NCI-H2171 (cell line): Measurements from ENCODE around the gene PICALM.

Source experiments
- DNase-seq: peaks from one replicate; lab custom pipeline; 2025; lab: John Stamatoyannopoulos, UW

Gene PICALM

DNA sequence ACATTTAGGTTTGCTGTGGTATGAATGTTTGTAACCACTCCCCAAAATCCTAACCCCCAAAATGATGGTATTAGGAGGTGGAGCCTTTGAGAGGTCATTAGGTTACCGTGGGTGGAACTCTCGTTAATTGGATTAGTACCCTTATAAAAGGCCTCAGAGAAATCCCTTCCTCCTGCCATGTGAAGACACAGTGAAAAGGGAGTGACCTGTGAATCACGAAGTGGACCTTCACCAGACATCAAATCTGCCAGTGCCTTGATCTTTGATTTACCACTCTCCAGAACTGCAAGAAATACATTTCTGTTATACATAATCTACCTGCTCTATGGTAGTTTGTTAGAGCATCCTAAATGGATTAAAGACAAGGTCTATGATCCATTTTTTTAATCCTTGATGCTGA, 12.6 kb upstream of the PICALM start:
- DNase-seq, result no peak

DNA sequence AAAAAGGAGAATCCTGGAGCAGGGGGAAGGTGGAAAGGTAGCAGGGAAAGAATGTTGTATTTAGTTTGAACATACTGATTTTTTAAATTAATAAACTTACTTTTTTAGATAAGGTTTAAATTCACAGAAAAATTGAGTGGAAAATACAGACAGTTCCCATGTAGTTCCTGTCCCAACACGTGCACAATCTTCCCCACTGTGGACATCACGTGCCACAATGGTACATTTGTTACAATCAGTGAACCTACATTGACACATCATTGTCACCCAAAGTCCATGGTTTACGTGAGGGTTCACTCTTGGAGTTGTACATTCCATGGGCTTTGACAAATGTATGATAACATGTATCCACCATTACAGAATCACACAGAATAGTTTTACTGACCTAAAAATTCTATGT, 10.5 kb upstream of the PICALM start:
- no peak for DNase-seq

DNA sequence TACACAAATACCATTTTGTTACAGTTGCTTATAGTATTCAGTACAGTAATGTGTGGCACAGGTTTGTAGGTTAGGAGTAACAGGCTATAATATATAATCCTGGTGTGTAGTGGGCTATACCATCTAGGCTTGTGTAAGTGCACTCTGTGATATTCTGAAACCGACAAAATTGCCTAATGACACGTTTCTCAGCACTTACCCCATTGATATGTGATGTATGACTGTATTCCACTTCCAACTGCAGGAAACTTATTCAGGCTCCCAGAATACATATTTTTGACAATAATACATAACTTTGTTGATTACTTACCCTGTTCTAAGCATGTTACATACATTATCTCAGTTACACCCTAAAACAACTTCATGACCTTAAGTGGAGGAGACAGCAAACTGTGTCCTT, 5.1 kb upstream of the PICALM start:
- no peak for DNase-seq

DNA sequence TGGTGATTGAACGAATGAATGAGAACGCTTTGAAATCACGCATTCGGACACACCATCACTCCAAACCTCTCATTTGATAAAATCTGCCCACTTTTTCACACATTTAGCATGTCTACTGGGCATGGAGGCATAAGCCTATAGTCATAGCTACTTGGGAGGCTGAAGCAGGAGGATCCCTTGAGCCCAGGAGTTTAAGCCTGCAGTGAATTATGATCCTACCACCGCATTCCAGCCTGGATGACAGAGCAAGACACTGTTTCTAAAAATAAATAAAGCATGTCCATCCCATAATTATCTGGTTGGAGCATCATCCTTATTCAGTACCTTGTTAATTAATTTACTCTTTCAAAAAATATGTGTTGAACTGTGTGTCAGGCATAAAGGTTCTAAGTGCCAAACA, 3.3 kb upstream of the PICALM start:
- DNase-seq, result no peak

DNA sequence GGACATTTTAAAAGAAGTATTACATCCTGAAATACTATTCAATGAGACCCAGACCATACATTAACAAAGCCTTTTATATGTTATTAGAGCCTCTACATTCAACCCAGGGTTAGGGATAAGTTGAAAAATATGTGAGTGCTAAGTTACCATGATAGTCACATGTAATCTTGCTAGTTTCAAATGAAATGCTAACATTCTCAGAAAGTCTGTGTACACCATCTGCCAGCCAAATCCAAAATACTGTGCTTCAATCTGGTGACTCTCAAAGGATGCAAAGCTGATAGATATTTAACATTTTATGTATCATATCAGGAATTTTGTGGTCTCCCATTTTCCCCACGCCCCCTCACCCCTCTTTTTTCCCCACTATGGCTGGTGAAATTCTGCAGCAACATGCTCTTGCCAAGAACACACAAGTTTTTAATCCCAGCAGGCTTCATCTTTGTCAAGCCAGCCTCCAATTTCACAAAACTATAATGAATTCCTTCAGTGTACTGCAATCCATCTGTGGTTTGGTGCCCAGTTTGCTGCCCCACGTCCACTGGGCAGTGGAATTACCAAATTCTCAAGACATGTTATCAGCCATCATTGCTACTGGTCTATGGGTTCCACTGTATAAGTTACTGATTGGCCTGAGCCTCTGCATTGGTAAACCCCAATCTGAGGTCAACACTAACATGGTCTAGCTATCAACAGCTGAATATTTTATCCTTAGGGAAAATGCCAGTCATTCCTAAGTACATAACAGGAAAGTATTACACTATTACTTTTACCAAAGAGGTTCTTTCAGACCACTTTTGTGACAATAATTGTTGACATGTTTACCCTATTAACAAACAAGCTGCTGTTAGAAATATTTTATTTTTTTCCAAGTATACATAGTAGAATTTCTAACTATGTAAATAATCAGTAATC, 1.5 kb upstream of the PICALM start:
- DNase-seq, result peak; percentile 26

DNA sequence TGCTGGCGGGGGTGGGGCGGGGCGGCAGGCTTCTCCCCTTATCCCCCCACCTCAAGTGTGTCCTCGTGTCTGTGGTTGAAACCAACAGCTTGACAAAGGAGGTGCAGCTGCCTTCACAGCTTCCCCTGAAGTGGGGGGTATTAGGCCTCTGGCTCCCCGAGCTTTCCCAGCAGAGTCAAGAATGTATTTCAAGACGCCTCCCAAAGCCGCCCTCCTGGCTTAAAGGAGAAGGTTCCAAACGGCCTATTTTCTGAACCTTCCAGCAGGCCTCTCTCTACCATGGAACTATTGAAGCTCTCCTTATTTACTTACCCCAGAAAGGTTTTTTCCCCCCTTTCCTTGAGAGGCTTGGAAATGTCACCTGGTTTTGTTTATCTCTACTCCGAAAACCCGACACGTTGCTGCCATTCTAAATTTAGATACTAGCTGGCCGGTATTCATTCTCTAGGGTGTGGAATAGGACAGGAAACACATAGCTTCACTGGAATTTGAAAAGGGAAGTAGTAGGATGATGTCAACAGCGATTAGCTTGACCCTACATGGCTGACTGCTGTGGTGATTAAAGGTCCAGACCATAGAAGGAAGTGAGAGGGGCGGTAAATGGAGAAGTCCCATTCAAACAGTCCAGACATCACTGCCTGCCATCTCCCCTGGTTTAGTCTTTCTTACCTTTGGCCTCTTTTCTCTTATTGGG, 671 bp upstream of the PICALM start:
- DNase-seq, result no peak

DNA sequence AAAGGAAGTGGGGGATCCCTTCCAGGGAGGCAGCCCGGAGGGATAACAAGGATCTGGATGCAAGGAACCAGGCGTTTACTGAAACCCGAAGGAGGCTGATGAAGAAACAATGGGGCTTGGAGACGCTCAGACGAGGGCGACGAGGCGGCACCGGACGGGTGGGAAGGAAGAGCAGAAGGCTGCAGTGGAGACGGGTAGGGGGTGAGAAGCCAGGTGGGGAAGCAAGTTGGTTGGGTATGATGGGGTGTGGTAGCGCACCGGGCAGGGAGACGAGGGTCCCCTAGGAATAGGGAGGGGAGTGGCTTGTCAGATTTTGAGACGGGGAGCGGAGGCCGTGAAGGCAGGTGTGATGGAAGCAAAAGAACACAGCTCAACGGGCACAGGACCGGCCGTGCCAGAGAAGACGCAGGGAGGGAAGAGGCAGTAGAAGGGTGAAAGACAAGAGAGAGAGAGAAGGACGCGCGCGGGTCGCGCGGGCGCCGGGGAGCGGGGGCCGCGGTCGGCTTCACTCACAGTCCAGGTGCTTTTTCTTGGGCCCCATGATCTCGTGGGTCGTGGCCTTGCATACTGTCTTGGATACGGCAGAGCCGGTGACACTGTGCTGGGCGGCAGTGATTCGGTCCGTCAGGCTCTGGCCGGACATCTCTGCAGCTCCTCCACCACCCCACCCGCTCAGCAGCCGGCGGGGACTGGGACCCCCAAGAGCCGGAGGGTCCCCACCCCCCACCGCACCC, 579 bp downstream of the PICALM start:
- peak; percentile 100 for DNase-seq

DNA sequence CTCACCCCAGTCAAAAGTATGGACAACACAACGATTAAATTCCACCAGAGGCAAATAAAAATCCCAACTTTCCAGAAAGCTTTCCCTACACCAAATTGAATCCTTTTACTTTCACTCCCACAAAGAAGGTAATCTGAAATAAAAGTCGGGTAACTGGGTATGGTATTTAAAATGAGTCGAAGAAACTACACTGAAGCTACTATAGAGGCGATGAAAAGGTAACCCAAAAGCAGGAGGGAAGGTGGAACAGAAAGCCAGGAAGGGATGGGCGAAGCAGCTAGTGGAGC, 1.1 kb downstream of the PICALM start:
- DNase-seq, result no peak

DNA sequence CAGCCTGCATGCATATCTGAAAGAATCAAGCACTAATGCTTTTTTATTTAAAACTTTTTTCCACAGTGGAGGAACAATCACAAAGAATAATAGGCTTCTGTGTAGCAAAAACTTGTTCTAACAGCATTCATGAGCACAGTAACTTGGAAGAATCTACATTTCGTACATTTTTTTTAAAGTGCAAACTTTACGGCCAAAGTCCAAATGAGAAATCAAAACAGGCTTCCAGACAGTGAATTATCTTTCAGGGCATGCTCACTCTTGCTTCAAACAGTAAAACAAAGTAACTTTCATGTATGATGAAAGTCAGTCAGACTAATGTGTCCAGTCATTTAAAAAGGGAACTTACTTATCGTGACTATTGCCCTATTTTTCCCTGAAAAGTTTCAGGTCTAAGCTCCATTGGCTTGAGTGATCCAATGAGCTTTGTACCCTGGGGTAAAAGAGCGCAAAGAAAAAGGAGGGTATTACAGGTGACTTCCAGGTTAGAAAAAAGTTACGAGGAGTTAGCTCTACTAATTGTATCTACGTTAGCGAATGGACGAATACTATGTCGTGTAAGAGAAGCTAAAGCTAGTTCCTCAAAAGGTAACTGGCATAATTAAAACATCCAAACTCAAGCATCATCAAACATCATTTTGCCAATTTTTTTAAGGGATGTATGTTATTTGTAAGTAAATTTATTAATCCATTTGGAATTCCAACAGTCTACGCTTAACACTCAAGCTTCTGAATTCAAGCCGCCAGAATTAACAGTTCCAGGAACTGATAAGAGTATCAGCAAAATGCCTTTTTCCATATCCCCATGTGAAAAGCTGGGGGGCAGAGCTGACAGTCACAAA, 1.7 kb downstream of the PICALM start:
- DNase-seq, result peak; percentile 47

DNA sequence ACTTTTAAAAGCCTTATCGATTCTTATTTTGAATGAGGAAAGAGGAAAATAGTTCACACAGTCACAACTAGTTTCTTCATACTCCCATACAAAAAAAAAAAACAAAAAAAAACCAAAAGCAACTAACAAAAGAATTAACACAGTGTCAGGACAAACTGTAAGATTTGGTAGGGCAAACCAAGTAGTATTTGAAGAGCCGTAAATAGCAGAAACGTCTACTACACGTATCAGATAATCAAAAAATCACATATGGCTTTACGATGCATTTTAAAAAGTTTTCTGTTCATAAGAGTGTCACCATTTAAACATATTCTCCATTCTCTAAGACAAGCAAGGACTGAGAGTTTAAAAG, 2.3 kb downstream of the PICALM start:
- no peak for DNase-seq

DNA sequence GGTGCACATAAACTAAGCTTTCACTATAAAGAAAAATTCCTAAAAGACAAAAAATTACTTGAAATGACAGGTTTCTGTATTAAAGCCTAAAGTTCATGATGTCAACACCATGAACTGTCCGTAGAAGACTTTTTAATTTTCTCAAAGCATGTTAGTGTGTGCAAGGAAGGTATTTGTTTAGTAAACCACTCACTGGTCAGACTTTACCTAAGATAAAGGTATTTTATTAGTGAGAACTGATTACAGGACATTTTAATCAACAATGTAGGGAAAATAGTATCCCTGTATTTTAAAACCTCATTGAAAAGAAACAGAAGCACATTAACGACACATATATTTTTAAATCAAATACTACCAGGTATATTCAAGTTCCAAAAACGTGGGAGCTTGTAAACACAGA, 2.9 kb downstream of the PICALM start:
- DNase-seq, result no peak

DNA sequence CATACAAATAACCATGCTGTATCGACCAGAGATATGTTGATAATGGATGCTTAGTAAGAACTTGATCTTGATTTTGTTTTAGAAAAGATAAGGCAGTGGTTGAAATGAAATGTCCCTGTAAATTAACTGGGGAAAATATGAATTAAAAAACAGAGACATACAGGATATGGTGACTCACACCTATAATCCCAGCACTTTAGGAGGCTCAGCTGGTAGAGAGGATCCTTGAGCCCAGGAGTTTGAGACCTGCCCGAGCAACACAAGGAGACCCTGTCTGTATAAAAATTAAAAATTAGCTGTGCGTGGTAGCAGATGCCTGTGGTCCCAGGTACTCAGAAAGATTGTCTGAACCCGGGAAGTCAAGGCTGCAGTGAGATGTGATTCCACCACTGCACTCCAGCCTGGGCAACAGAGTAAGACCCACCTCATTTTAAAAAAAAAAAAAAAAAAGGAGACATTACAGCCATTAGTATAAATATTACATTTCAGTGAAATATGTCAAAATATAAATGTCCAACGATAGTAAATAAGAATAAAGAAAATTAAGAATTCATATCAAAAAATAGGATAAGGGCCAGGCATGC, 4.6 kb downstream of the PICALM start:
- DNase-seq, result no peak

DNA sequence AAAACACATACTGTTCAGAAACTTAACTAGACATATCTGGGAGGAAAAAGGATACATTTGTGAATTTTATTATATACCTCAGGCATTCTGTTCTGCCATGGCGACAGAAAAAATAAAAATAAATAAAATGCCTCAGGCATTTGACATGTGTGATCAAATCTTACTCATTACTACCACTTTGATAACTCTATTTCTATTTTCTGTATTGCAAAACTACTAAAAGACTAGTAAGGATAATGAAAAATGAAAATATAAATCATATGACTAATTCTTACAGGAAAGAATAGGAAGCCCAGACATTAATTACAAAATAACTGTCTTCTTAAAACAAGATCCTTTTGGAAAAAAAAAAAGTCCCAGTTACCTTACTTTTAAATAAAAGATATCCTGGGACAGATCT, 5.3 kb downstream of the PICALM start:
- no peak for DNase-seq

DNA sequence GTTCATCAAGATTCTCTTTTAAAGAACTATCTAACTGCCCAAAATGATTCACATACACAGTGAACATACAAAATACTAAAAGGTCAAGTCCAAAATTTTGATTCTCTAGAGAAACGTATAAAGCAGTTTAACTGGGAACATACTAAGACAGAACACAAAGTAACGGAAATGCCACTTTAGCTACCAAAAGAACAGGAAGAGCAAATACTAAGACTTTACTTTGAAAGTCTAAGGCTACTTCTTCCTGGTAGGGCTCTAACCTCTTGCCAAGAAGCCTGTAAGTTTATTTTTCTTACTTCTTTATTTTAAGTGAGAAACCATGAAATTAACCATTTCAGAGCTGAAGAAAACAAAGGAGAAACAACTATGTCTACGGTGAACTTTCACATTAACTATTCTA, 6.2 kb downstream of the PICALM start:
- no peak for DNase-seq

DNA sequence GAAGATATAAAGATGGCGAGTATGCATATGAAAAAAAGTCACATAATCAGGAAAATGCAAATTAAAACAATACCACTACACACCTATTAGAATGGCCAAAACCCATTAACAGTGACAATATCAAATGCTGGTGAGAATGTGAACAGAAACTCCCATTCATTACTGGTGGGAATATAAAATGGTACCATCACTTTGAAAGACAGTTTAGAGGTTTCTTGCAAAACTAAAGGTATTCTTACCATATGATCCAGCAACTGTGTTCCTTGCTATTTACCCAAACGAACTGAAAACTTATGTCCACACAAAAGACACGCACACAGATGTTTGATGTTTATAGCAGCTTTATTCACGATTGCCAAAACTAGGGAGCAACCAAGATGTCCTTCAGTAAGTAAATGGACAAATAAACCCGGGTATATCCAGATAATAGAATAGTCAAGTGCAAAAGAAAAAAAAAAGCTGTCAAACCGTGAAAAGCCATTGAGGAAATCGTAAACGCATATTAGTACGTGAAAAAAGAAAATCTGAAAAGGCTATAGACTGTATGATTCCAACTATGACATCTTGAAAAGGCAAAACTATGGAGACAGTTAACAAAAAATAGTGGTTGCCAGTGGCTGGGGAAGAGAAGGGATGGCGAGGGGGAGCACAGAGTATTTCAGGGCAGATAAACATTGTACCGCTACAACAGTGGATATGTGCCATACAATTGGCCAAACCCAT, 7.2 kb downstream of the PICALM start:
- no peak for DNase-seq

DNA sequence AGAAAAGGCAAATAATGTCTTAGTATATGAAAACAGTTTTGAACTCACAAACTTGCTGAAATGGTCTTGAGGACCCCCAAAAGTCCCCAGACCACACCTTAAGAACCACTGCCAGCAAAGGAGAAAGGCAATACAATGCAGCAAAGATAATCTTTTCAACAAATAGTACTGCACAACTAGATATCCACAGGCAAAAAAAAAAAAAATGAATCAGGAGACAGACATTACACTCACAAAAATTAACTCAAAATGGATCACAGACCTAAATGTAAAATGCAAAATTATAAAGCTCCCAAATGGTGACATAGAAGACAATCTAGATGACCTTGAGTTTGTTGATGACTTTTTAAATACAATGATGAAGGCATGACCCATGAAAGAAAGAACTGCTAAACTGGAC, 8.3 kb downstream of the PICALM start:
- DNase-seq, result no peak

DNA sequence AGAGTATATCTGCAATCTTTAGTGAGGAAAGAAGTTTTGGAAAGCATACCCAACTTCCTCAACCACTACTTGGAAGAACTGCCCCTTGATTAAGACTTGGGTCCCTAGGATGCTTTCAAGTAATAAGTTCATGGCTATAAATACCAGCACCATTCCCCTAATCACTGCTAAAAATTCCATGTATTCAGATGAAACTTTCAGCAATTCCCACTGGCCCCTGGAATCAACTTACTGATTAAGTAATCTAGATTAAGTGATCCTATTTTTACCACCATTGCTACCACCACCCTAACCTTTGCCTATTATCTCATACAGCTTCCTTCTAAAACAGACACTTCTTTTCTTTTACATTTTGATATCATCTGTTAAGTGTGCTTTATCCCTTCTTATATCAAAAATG, 10.5 kb downstream of the PICALM start:
- DNase-seq, result no peak

DNA sequence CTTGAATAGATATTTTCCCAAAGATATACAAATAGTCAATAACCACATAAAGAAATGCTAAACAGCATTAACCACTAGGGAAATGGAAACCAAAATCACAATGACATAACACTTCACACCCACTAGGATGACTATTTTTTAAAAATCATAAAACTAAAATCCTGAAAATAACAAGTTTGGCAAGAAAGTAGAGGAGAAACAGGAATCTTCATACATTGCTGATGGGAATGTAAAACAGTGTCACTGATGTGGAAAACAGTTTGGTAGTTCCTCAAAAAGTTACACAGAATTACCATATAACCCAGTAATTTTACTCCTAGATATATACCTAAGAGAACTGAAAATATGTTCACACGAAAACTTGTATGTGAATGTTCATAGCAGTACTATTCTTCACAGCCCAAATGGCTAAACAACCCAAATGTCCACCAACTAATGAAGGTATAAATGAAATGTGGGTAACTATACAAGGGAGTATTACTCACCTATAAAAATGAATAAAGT, 12.5 kb downstream of the PICALM start:
- DNase-seq, result no peak

DNA sequence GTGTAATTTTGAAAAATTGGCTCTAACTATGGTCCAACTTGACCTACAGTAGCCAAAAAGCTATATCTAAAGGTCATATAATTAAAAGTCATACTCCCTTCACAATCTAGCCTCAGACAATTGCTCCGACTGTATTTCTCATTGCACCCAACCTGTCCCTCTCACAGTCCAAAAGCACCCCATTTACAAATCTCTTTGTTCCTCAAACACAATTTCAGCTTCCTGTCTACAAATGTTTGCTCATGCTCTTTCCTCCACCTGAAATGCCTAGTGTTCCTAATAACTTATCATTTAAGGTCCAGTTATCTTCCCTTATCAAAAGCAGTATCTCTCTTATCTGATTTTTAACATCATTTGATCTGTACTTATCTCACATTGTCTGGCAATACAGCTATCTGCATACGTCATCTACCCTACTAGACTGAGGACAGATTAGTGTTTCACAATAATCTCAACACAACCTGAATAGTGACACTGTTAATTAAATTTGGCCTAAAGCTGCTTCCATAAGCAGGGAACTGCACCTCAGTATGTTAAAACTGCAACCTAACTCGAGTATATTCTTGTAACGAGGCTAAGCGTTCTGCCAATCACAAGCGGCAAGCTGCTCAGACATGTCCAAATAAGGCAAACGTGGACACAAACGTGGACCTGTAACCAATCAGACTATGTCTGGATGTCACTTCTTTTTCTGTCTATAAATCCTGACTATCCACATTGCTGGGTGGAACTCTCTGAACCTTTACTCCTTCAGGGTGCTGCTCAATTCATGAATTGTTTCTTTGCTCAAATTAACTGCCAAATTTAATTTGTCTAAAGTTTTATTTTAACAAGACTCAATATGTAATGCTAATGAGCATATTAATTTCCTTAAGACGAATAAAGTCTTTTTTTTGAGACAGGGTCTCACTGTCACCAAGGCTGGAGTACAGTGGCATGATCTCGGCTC, 15.9 kb downstream of the PICALM start:
- no peak for DNase-seq

DNA sequence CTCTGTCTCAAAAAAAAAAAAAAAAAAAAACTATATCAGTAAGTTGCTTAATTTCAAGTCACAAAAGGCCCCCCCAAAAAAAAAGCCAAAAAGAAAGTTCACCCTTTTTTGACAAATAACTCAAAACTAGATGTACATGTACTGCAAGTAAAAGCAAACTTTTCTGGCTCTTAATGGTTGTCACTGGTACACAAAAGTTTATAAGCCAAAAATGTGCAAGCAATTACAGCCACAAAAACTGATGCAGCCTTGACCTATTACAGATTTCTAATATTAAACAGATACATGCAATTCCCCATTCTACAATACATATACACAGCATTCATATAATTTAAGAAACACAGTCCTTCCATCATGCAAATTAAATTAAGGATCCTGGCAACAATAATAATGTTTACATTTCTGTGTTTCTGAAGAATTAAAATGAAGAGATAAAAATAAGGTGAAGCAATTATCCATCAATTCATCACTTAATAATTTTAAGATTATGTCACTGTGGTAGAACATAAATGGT, 18.6 kb downstream of the PICALM start:
- no peak for DNase-seq
